Endothelial cell of umbilical vein (primary cell): ENCODE data around the gene TMEM98. TPM values are rescaled to one million over a fixed set of nuclear protein-coding genes. Genes with fewer than 3 reads are reported as not detected.

ENCODE experiments used
- BruUV-seq: library from RNA; stranded (reverse); fragments of 400-500 nt; replicated peaks from 2 replicates; lab custom pipeline; 2021; lab: Mats Ljungman, UMichigan
- CTCF ChIA-PET: fragments of 300-600, 350-600 bp; sonication (Branson Sonifier 250); formaldehyde crosslinking; loops from one replicate; lab custom pipeline; 2021; ENCODE audit warnings: antibody characterized with exemption, inconsistent platforms; lab: Charles Lee
- POLR2A ChIA-PET: fragments of 300-600, 350-600 bp; sonication (Branson Sonifier 250); formaldehyde crosslinking; loops from one replicate; lab custom pipeline; 2021; ENCODE audit warnings: antibody characterized with exemption, inconsistent platforms; lab: Charles Lee
- DNase-seq: peaks from one replicate; pipeline ENCODE4 v3.0.0-alpha.2; 2011; ENCODE audit warnings: low read depth, low spot score
- FAIRE-seq: peaks from 2 replicates; lab custom pipeline; 2011; peaks lifted over from hg19 to GRCh38; lab: Jason Lieb, UNC
- H2AFZ ChIP-seq: 2 replicates; pipeline ENCODE4 v1.6.0; 2012; ENCODE audit warnings: low read depth, low read length, control low read depth, inconsistent platforms
- H3K27ac ChIP-seq: 2 replicates; pipeline ENCODE4 v1.5.1; 2011; ENCODE audit warnings: low read depth, mild to moderate bottlenecking, control low read depth, low read length, moderate library complexity; ENCODE audit not compliant: insufficient read depth
- H3K27me3 ChIP-seq, 2 experiments: 2 replicates each; pipeline versions ENCODE4 v1.6.0 to v1.6.1; 2011; ENCODE audit warnings: low read length in 2 of 2, mixed read lengths in 1 of 2; ENCODE audit not compliant: control insufficient read depth in 2 of 2, insufficient read depth in 2 of 2
- H3K36me3 ChIP-seq, 2 experiments: 2 replicates in 1 of 2; 3 replicates in 1 of 2; pipeline ENCODE4 v1.5.1; 2011; ENCODE audit warnings: low read length in 2 of 2, mild to moderate bottlenecking in 1 of 2, moderate library complexity in 1 of 2; ENCODE audit not compliant: control insufficient read depth in 2 of 2, insufficient read depth in 2 of 2; ENCODE audit errors: extremely low read depth in 1 of 2
- H3K4me1 ChIP-seq: 3 replicates; pipeline ENCODE4 v1.5.1; 2011; ENCODE audit warnings: mild to moderate bottlenecking, low read length; ENCODE audit not compliant: control insufficient read depth, insufficient read depth; ENCODE audit errors: extremely low read depth
- H3K4me2 ChIP-seq: 2 replicates; pipeline ENCODE4 v1.6.1; 2011; ENCODE audit warnings: low read length, control low read depth, mixed read lengths; ENCODE audit not compliant: insufficient read depth
- H3K4me3 ChIP-seq, 3 experiments: fragments of 200-600 bp in 1 of 3; sonication (generic), shearing (Covaris generic) in 1 of 3; replicated peaks in 1 of 3; 2 replicates each; pipeline ENCODE4 v1.5.1; 2011 to 2016; ENCODE audit warnings: control low read depth in 3 of 3, low read length in 3 of 3, mild to moderate bottlenecking in 2 of 3, inconsistent platforms in 1 of 3, low read depth in 1 of 3, moderate library complexity in 1 of 3; ENCODE audit not compliant: insufficient read depth in 1 of 3
- H3K79me2 ChIP-seq: 2 replicates; pipeline ENCODE4 v1.6.0; 2012; ENCODE audit warnings: low read length, inconsistent platforms; ENCODE audit not compliant: control insufficient read depth, insufficient read depth
- H3K9ac ChIP-seq: replicated peaks from 2 replicates; pipeline ENCODE3; 2011; ENCODE audit warnings: low read length, control low read depth; ENCODE audit not compliant: insufficient read depth; ENCODE audit errors: extremely low read depth
- H3K9me1 ChIP-seq: replicated peaks from 3 replicates; pipeline ENCODE4 v1.6.0; 2011; ENCODE audit warnings: mild to moderate bottlenecking, low read length; ENCODE audit not compliant: control insufficient read depth, insufficient read depth; ENCODE audit errors: extremely low read depth
- H3K9me3 ChIP-seq: replicated peaks from 2 replicates; pipeline ENCODE4 v1.5.1; 2012; ENCODE audit warnings: low read length, inconsistent platforms; ENCODE audit not compliant: control insufficient read depth, insufficient read depth
- H4K20me1 ChIP-seq: replicated peaks from 2 replicates; pipeline ENCODE3; 2011; ENCODE audit warnings: mild to moderate bottlenecking, low read length; ENCODE audit not compliant: control insufficient read depth, insufficient read depth; ENCODE audit errors: extremely low read depth
- EZH2 ChIP-seq: IDR thresholded peaks from 2 replicates; pipeline ENCODE4 v1.6.1; 2012; ENCODE audit warnings: borderline replicate concordance, low read depth, mild to moderate bottlenecking, moderate library complexity, low read length, inconsistent platforms; ENCODE audit not compliant: severe bottlenecking
- FOS ChIP-seq: IDR thresholded peaks from 2 replicates; pipeline ENCODE4 v1.6.1; 2011; ENCODE audit warnings: mild to moderate bottlenecking, low read length, moderate library complexity, borderline replicate concordance; ENCODE audit not compliant: insufficient read depth
- GATA2 ChIP-seq: IDR thresholded peaks from 2 replicates; pipeline ENCODE4 v1.7.0; 2011; ENCODE audit warnings: low read depth, mild to moderate bottlenecking, moderate library complexity, mixed read lengths, low read length; ENCODE audit not compliant: insufficient read length, insufficient read depth
- JUN ChIP-seq: IDR thresholded peaks from 2 replicates; pipeline ENCODE4 v1.6.1; 2011; ENCODE audit warnings: borderline replicate concordance, low read depth; ENCODE audit not compliant: insufficient read length, insufficient read depth
- MYC ChIP-seq: IDR thresholded peaks from one replicate; pipeline ENCODE4 v1.6.1; 2011; ENCODE audit warnings: mild to moderate bottlenecking, low read depth, low read length
- POLR2A ChIP-seq: IDR thresholded peaks from 2 replicates; pipeline ENCODE4 v1.6.1; 2012; ENCODE audit warnings: low read depth, mild to moderate bottlenecking, control low read depth, low read length
- POLR2AphosphoS5 ChIP-seq: IDR thresholded peaks from 2 replicates; pipeline ENCODE4 v1.6.1; 2012; ENCODE audit warnings: low read depth, mild to moderate bottlenecking, control low read depth, low read length, moderate library complexity; ENCODE audit not compliant: insufficient read depth
- dilution Hi-C: fragments of 300-500 bp; cut with MboI; formaldehyde crosslinking; loops from one replicate; pipeline ENCODE4 v1.15.0; 2019; ENCODE audit warnings: low sequenced_read_pairs; ENCODE audit not compliant: extremely low pct_ligation_motif_present
- intact Hi-C: fragments of 100-400 bp; cut with micrococcal nuclease; formaldehyde crosslinking; loops from one replicate; pipeline ENCODE4 v1.10.0; 2022
- polyA plus RNA-seq, 4 experiments: library from polyadenylated mRNA; depleted of rRNA in 3 of 4; stranded (reverse) in 3 of 4; unstranded in 1 of 4; fragments of >200 nt; gene quantifications; 2 replicates each; pipeline versions ENCODE4 v1.2.1 to v1.2.3, GENCODE V29; 2011 to 2012; ENCODE audit warnings: missing spikeins in 1 of 4
- total RNA-seq: library from RNA; stranded (reverse); gene quantifications from 2 replicates; pipeline ENCODE4 v1.2.3, GENCODE V29; 2021
- TF ChIP-seq, protein P1 (sequence below), 2 donors: IDR thresholded peaks; 1 replicate in 1 of 2; 2 replicates in 1 of 2; pipeline ENCODE4 v1.5.1; 2011; ENCODE audit warnings: low read length in 2 of 2, mild to moderate bottlenecking in 2 of 2, moderate library complexity in 2 of 2, control low read depth in 1 of 2, inconsistent platforms in 1 of 2, low read depth in 1 of 2; ENCODE audit not compliant: insufficient read depth in 1 of 2; ENCODE audit errors: extremely low read depth in 1 of 2
- TF ChIP-seq, protein P2 (sequence below): IDR thresholded peaks from 2 replicates; pipeline ENCODE4 v1.6.1; 2011; ENCODE audit not compliant: insufficient read depth, insufficient read length

Gene TMEM98
- total and polyA plus RNA-seq, 2 donors (not counting 3 experiments of a cell fraction or from before 2014, with no cell fraction given), result 83.6 to 456 TPM

DNA sequence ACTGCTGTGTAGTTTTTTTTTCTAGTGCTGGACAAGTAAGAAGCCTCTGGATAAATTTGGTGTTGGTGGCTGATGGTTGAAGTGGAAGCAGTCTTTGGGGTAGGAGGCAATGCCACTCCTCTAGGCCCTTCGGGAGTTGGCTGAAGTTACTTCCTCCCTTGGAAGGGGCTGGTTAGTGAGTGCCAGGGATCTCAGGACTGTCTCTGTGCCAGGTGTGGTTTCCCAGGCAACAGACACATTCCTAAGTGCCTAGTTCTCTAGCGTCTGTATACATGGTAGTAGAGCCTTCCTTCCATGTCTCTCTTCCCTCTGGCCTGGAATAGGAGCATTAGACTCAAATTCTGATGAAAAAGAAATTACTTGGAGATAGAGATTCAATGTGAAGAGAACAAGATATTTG, 15.3 kb downstream of the TMEM98 start:
- H3K9me1 ChIP-seq, result no peaks in the 10 kb centered on the region
- intact Hi-C loops, result no loop called here
- no TSS peak for BruUV-seq
- H3K9ac ChIP-seq, result no peak overlapping the region
- ChIA-PET POLR2A (no interaction called here), CTCF (interaction anchor here (1.6 kb wide), 1 partner anchor 55 kb away, joined by 3 read pairs; no protein-coding TSS in a partner anchor)
- FAIRE-seq (peak; percentile 8), DNase-seq (no peak)
- no peaks in the 10 kb centered on the region for H4K20me1 ChIP-seq
- peaks cover 6 to 18% of the 10 kb centered on the region in 2 experiments for H3K36me3 ChIP-seq
- H3K4me3 ChIP-seq, result no peak overlapping the region
- H3K27me3 ChIP-seq, result no peaks in the 10 kb centered on the region
- dilution Hi-C loops, result no loop called here
- no peaks in the 10 kb centered on the region for H3K9me3 ChIP-seq
- no peaks in the 10 kb centered on the region for H3K4me1 ChIP-seq
- H3K4me2 ChIP-seq, result no peak overlapping the region
- no peaks in the 10 kb centered on the region for H3K79me2 ChIP-seq
- no peak overlapping the region for H2AFZ ChIP-seq
- TF ChIP-seq EZH2 (no peak), MYC (no peak), POLR2A (no peak), POLR2AphosphoS5 (no peak), JUN (no peak), GATA2 (no peak), FOS (no peak)
- TF ChIP-seq, protein P1, sequence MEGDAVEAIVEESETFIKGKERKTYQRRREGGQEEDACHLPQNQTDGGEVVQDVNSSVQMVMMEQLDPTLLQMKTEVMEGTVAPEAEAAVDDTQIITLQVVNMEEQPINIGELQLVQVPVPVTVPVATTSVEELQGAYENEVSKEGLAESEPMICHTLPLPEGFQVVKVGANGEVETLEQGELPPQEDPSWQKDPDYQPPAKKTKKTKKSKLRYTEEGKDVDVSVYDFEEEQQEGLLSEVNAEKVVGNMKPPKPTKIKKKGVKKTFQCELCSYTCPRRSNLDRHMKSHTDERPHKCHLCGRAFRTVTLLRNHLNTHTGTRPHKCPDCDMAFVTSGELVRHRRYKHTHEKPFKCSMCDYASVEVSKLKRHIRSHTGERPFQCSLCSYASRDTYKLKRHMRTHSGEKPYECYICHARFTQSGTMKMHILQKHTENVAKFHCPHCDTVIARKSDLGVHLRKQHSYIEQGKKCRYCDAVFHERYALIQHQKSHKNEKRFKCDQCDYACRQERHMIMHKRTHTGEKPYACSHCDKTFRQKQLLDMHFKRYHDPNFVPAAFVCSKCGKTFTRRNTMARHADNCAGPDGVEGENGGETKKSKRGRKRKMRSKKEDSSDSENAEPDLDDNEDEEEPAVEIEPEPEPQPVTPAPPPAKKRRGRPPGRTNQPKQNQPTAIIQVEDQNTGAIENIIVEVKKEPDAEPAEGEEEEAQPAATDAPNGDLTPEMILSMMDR (IDR thresholded peaks at IDR 0.05; ENCODE audit: extremely low read depth in 1 of 2, insufficient read depth in 1 of 2, low read depth in 1 of 2, low read length in 2 of 2), result no peak
- TF ChIP-seq, protein P2, sequence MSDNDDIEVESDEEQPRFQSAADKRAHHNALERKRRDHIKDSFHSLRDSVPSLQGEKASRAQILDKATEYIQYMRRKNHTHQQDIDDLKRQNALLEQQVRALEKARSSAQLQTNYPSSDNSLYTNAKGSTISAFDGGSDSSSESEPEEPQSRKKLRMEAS, result no peak
- H3K27ac ChIP-seq, result no peak overlapping the region
